Tibial nerve (tissue), 4 donors: ENCODE measurements around the gene SLC10A7.

Experiments
- EP300 ChIP-seq, 2 donors: sonication (generic); formaldehyde crosslinking; IDR thresholded peaks; one replicate each; pipeline ENCODE4 v1.6.1; 2017; ENCODE audit warnings: antibody characterized with exemption in 2 of 2, mild to moderate bottlenecking in 1 of 2
- POLR2A ChIP-seq, 2 donors: fragments of 450-650 bp; IDR thresholded peaks; one replicate each; pipeline ENCODE4 v1.6.1; 2017; ENCODE audit warnings: antibody characterized with exemption in 2 of 2, mild to moderate bottlenecking in 2 of 2, moderate library complexity in 2 of 2
- TF ChIP-seq, protein P1 (sequence below), 5 experiments: fragments of 200-600 bp in 3 of 5; fragments of 450-650 bp in 2 of 5; sonication (generic) in 3 of 5; IDR thresholded peaks; one replicate each; pipeline ENCODE4 v1.5.1; 2016 to 2019; ENCODE audit warnings: antibody characterized with exemption in 5 of 5, mild to moderate bottlenecking in 3 of 5, moderate library complexity in 2 of 5

DNA sequence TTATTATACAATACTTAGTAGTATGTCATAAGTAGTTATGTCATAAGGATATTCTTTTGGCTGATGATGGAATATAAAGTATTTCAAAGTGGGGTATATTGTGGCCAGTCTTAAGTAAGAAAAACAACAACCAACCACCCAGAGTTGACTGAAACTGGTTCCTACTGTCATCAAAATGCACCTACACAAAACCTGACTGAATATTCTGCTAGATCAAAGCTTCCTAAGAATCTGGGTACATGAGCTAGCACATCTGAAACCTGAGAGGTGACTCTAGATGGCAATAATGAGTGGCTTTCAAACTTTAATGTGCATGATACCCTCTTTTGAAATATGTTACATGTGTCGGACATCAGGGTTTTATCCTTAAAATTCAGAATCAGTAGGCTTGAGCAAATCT lies 247.0 kb downstream of the SLC10A7 start:
- TF ChIP-seq, protein P1, sequence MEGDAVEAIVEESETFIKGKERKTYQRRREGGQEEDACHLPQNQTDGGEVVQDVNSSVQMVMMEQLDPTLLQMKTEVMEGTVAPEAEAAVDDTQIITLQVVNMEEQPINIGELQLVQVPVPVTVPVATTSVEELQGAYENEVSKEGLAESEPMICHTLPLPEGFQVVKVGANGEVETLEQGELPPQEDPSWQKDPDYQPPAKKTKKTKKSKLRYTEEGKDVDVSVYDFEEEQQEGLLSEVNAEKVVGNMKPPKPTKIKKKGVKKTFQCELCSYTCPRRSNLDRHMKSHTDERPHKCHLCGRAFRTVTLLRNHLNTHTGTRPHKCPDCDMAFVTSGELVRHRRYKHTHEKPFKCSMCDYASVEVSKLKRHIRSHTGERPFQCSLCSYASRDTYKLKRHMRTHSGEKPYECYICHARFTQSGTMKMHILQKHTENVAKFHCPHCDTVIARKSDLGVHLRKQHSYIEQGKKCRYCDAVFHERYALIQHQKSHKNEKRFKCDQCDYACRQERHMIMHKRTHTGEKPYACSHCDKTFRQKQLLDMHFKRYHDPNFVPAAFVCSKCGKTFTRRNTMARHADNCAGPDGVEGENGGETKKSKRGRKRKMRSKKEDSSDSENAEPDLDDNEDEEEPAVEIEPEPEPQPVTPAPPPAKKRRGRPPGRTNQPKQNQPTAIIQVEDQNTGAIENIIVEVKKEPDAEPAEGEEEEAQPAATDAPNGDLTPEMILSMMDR (IDR thresholded peaks at IDR 0.05), result no peak
- no peak for TF ChIP-seq EP300 (IDR thresholded peaks at IDR 0.05)
- TF ChIP-seq POLR2A (IDR thresholded peaks at IDR 0.05), result no peak
